PFSK-1 (cell line): ENCODE measurements around the gene CPT1B.

Experiments used
- POLR2AphosphoS5 ChIP-seq: IDR thresholded peaks from 2 replicates; pipeline ENCODE4 v1.6.1; 2012; ENCODE audit warnings: low read depth, mild to moderate bottlenecking, control low read depth, low read length, moderate library complexity
- SIN3A ChIP-seq: IDR thresholded peaks from 2 replicates; pipeline ENCODE4 v1.6.1; 2012; ENCODE audit warnings: mild to moderate bottlenecking, low read length, moderate library complexity, borderline replicate concordance; ENCODE audit not compliant: insufficient read depth

DNA sequence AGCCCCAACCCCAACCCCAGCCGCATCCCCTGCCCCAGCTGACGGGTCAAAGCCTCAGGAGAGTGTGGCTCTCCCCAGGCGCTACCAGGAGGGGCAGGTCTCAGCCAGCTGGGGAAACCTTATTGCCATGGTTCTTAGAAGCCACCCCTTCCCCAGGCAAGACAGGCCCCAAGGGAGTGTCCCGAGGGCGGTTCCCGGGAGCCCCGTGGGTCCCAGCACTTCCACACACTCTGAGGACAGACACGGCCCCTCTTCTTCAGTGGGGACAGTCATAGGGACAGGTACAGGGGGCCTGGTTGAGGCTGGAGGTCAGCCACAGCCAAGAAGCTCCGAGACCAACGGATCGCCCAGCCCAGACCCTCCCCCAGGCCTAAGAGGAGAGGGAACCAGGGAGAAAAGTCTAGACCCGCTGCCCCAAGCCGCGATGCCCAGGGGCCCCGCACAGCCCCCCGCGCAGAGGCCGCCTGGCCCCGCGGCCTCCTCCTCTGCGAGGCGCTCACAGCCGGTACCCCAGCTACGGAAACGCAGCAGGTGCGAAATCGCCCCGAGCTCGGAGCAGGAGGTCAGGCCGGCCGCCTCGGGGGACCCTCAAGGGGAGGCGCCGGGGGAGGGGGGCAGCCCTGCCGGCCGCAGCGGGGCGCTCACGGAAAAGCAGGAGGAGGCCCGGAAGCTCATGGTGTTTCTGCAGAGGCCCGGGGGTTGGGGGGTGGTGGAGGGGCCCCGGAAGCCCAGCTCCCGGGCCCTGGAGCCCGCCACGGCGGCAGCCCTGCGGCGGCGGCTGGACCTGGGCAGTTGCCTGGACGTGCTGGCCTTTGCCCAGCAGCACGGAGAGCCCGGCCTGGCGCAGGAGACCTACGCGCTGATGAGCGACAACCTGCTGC is 29.9 kb downstream of the CPT1B start:
- TF ChIP-seq POLR2AphosphoS5 (no peak), SIN3A (no peak)
